ENCODE results near the gene STUM. TPM values are rescaled to one million over a fixed set of nuclear protein-coding genes. Genes with fewer than 3 reads are reported as not detected.

STUM gene
- total and polyA plus RNA-seq, 2 donors, result 0.80 to 1.0 TPM

DNA sequence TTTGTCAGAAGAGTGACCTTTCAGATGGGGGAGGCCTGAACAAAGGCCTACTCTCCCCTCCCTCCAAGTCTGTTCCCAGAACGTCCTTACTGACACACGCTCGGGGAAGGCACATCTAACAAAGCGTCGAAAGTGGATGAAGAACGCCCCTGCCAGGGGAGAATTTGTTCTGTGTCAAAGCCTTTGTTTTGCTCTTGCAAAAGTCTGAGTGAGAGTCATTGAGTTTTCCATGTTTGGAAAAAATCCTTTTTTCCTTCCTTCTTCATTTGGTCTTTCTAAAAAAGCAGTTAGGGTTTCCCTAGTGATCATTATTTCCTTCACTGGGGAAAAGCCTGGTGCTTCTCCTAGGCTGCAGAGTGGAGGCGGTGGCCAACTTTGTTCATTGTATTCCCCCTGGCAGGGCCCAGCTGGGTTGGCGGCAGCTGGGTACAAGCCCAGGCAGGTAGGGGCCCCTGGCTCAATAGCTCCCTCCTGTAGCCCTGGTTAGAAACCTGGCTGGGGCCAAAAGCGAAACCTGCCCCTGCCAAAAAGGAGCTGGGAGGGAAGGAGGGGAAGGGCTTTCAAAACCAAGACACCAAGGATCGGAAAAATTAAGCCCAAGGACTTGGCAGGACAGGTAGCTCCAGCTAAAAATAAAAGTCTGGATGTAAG, 109.5 kb downstream of the STUM start:
- Histone ChIP-seq H3K27me3 (ENCODE audit: control insufficient read depth in 2 of 2, insufficient read depth in 1 of 2, low read length in 1 of 2) (no peaks in the 10 kb centered on the region), H3K27ac (ENCODE audit: low read depth in 1 of 2, low read length in 1 of 2) (peak overlapping the region; percentile 77 to 86), H3K4me3 (ENCODE audit: low read length in 2 of 2) (no peak overlapping the region), H3K4me1 (ENCODE audit: control insufficient read depth in 2 of 2, insufficient read depth in 2 of 2, low read length in 2 of 2) (peaks cover 6 to 84% of the 10 kb centered on the region in 2 donors), H3K9me3 (ENCODE audit: control insufficient read depth in 2 of 2, insufficient read depth in 1 of 2, low read length in 1 of 2) (peaks cover 0 to 3% of the 10 kb centered on the region in 2 donors), H3K36me3 (ENCODE audit: control insufficient read depth in 2 of 2, insufficient read depth in 2 of 2, low read length in 1 of 2) (peaks cover 9 to 44% of the 10 kb centered on the region in 2 donors)
- WGBS, result 86% methylated on average over 10 of the region's 10 CpGs
- DNase-seq (ENCODE audit: low read depth in 6 of 9, low spot score in 9 of 9), result peak in 1 of 9 donors; percentile 45

DNA sequence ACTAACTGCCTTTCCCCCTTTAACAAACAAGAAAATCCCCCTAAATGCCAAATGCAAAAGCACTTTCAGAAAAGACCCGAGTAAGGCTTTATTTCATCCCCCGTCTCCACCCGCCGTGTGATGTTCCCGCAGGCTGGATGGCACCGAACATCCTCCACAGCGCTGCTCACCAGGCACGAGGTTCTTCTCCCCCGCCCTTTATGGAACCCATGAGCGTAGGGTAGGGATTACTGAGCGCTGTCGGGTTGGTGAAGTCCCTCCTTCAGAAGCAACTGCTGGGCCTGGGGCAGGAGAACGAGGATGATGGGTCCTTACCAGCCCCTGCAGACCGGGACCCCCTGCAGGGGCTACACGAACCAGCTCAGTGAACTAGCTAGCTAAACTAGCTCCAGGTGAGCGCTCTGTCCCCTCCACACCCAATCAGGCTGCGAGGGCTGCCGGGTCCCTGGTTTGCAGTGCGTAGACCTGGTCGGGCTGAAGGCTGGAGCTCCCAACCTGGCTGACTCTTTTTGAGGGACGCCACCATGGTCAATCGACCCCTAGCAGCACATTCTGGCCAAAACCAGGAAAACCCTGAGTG, 110.1 kb downstream of the STUM start:
- WGBS, result 93% methylated on average over 22 of the region's 22 CpGs
- Histone ChIP-seq H3K27me3 (ENCODE audit: control insufficient read depth in 2 of 2, insufficient read depth in 1 of 2, low read length in 1 of 2) (no peaks in the 10 kb centered on the region), H3K4me1 (ENCODE audit: control insufficient read depth in 2 of 2, insufficient read depth in 2 of 2, low read length in 2 of 2) (peaks cover 12 to 82% of the 10 kb centered on the region in 2 donors), H3K4me3 (ENCODE audit: low read length in 2 of 2) (no peak overlapping the region), H3K36me3 (ENCODE audit: control insufficient read depth in 2 of 2, insufficient read depth in 2 of 2, low read length in 1 of 2) (peaks cover 9 to 44% of the 10 kb centered on the region in 2 donors), H3K9me3 (ENCODE audit: control insufficient read depth in 2 of 2, insufficient read depth in 1 of 2, low read length in 1 of 2) (peaks cover 0 to 3% of the 10 kb centered on the region in 2 donors), H3K27ac (ENCODE audit: low read depth in 1 of 2, low read length in 1 of 2) (peak overlapping the region; percentile 64 to 86)
- no peak for DNase-seq (ENCODE audit: low read depth in 6 of 9, low spot score in 9 of 9)

Other genes starting within 250 kb of the STUM start
- 13.3 TPM for gene LIN9, start 239.6 kb upstream of the STUM start, total RNA-seq
- 5.5 TPM for gene LIN9, start 239.6 kb upstream of the STUM start, polyA plus RNA-seq
- gene PARP1, start 140.7 kb upstream of the STUM start, total RNA-seq, result 73.9 TPM
- 36.7 TPM for gene PARP1, start 140.7 kb upstream of the STUM start, polyA plus RNA-seq
- 22.7 TPM for gene ITPKB, start 190.5 kb downstream of the STUM start, total RNA-seq
- gene ITPKB, start 190.5 kb downstream of the STUM start, polyA plus RNA-seq, result 32.0 TPM